ENCODE results near the gene MUC6. TPM values are rescaled to one million over a fixed set of nuclear protein-coding genes. Genes with fewer than 3 reads are reported as not detected.

MUC6 gene
- total and polyA plus RNA-seq, 2 of the 8 experiments (the other 6 are each of a cell fraction or from before 2014, with no cell fraction given) = not detected

DNA sequence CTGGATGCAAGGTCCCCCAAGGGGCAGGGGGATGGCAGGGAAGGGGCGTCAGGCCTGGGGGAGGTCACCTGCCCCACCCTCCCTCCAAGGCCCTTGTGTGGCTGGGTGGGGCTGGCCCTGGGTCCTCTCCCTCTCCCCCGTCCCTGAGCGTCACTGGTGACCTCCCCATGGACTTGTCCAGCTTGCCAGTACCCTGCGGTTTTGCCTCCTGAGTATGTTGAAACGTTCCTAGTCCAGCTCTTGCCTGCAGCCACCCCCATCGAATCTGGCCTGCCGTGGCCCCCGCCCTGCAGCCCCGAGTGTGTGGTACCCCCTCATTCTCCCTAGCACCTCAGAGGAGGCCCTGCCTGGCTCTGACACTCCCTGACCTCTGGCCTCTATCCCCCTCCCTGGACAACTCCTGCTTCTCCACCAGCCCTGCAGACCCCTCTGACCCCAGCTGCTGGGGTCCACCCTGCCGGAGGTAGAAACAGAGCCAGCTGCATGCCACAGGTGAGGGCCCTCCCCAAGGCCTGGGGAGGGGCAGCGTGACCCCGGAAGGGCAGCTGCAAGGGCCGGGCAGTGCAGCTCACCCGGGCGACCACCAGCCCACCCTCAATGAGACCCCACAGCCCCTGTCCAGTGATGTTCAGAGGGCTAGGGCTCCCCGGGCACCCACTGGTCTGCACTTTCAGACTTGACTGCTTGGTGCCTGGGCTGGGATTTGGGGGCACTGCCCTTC lies 4.1 kb upstream of the MUC6 start:
- peaks cover 0 to 3% of the 10 kb centered on the region in 2 experiments for H4K20me1 ChIP-seq (replicated peaks in 1 of 2; ENCODE audit: control insufficient read depth in 1 of 2, insufficient read depth in 2 of 2, low read length in 2 of 2)
- H3K79me1 ChIP-seq (ENCODE audit: low read depth, low read length) = no peaks in the 10 kb centered on the region
- no peaks in the 10 kb centered on the region for H3K79me2 ChIP-seq (ENCODE audit: control insufficient read depth in 1 of 2, insufficient read depth in 2 of 2, low read length in 2 of 2)
- no peaks in the 10 kb centered on the region for H3K27me3 ChIP-seq (replicated peaks in 1 of 4; ENCODE audit: control insufficient read depth in 3 of 4, extremely low read depth in 1 of 4, insufficient read depth in 3 of 4, low read length in 3 of 4)
- H3K56ac ChIP-seq (replicated peaks; ENCODE audit: insufficient read length, low read depth, low read length) = no peak overlapping the region
- H4K8ac ChIP-seq (ENCODE audit: extremely low read depth, insufficient read depth, low read length) = no peak overlapping the region; the same call in 1 of the 2 replicates
- no peak for DNase-seq (ENCODE audit: low read depth in 1 of 2, low spot score in 2 of 2)
- FAIRE-seq = no peak
- CTCF ChIA-PET (ENCODE audit: partially characterized antibody) = interaction anchor here (1.0 to 5.0 kb wide), 3 partner anchors 10 to 167 kb away, joined by 3 to 22 read pairs (median 5); no protein-coding TSS in a partner anchor
- H3K14ac ChIP-seq (ENCODE audit: insufficient read length) = no peak overlapping the region
- H3K4me1 ChIP-seq (replicated peaks in 1 of 4; ENCODE audit: control insufficient read depth in 3 of 4, insufficient read depth in 4 of 4, low read length in 3 of 4) = no peaks in the 10 kb centered on the region; a peak in 2 of 7 replicates
- H4K91ac ChIP-seq (replicated peaks; ENCODE audit: insufficient read length, low read length) = no peak overlapping the region
- H3K27ac ChIP-seq (ENCODE audit: low read depth, low read length) = no peak overlapping the region
- no peaks in the 10 kb centered on the region for H3K36me3 ChIP-seq (ENCODE audit: control insufficient read depth in 2 of 4, insufficient read depth in 4 of 4, low read length in 3 of 4)
- H2BK15ac ChIP-seq (ENCODE audit: low read length) = no peak overlapping the region
- no peak overlapping the region for H4K5ac ChIP-seq (ENCODE audit: insufficient read length, low read depth, low read length)
- no peak overlapping the region for H2BK20ac ChIP-seq (ENCODE audit: low read length)
- no peaks in the 10 kb centered on the region for H3K9me3 ChIP-seq (ENCODE audit: insufficient read depth in 2 of 2, low read depth in 1 of 2, low read length in 1 of 2)
- POLR2A ChIA-PET (ENCODE audit: partially characterized antibody) = interaction anchor here (1.2 to 1.6 kb wide), 4 partner anchors 10 to 197 kb away, joined by 3 to 4 read pairs (median 4); no protein-coding TSS in a partner anchor
- no peak overlapping the region for H3K4ac ChIP-seq (replicated peaks; ENCODE audit: insufficient read length, low read depth, low read length)
- no peak overlapping the region for H3K4me2 ChIP-seq (ENCODE audit: insufficient read depth in 1 of 2, low read depth in 2 of 2, low read length in 2 of 2)
- H2AK5ac ChIP-seq (ENCODE audit: low read depth, low read length) = no peak overlapping the region
- H2BK5ac ChIP-seq (ENCODE audit: low read depth, low read length) = no peak overlapping the region
- no peak overlapping the region for H3K23ac ChIP-seq (ENCODE audit: insufficient read length)
- H2AFZ ChIP-seq (ENCODE audit: low read length) = no peak overlapping the region
- no peak overlapping the region for H3K18ac ChIP-seq (ENCODE audit: extremely low read depth, low read length)
- no peak overlapping the region for H3K9ac ChIP-seq (replicated peaks in 1 of 4; ENCODE audit: extremely low read depth in 1 of 4, low read depth in 3 of 4, low read length in 3 of 4)
- H2BK120ac ChIP-seq (replicated peaks; ENCODE audit: low read depth, low read length) = no peak overlapping the region
- WGBS, 2 experiments (ENCODE audit: extremely low coverage in 1 of 2, insufficient coverage in 1 of 2, insufficient read length in 1 of 2, insufficient replicate concordance in 2 of 2, low coverage in 1 of 2, low lambda C conversion rate in 2 of 2, missing lambda C conversion rate in 1 of 2) = 86% methylated on average over 15 of the region's 16 CpGs; no CpG with 5 or more reads in 1 of the 2 experiments
- H3K23me2 ChIP-seq (ENCODE audit: low read depth, low read length) = no peaks in the 10 kb centered on the region; the same call in 1 of the 2 replicates
- no peak overlapping the region for H3K4me3 ChIP-seq (ENCODE audit: extremely low read depth in 1 of 4, insufficient read depth in 2 of 4, low read depth in 3 of 4, low read length in 4 of 4)
- no peak overlapping the region for H2BK12ac ChIP-seq (ENCODE audit: low read depth, low read length)
- no peak for TF ChIP-seq ATF3 (IDR thresholded peaks at IDR 0.05; ENCODE audit: insufficient read depth, low read depth, low read length)
- no peak for TF ChIP-seq EGR1 (IDR thresholded peaks at IDR 0.05; ENCODE audit: borderline replicate concordance, low read depth, low read length)
- TF ChIP-seq BACH1 (IDR thresholded peaks at IDR 0.05; ENCODE audit: low read length) = no peak

Data from H1 (cell line).